DOHH2 (cell line): ENCODE results near the gene CCN5.

Experiments
- CTCF ChIP-seq: fragments of 200-600 bp; sonication (generic); IDR thresholded peaks from one replicate; pipeline ENCODE4 v1.5.1; 2014; ENCODE audit warnings: antibody characterized with exemption, mild to moderate bottlenecking, low read depth, low read length; ENCODE audit not compliant: poor library complexity, severe bottlenecking
- EZH2phosphoT487 ChIP-seq: fragments of 200-600 bp; sonication (generic); IDR thresholded peaks from 2 replicates; pipeline ENCODE4 v1.6.1; 2017; ENCODE audit warnings: borderline replicate concordance, mild to moderate bottlenecking, antibody characterized with exemption, low read length, moderate library complexity, mixed read lengths

- TF ChIP-seq CTCF (no peak), EZH2phosphoT487 (no peak)
Measured at GRCh38 chr20:44705364-44706094, 9.6 kb upstream of the CCN5 start.
